ENCODE data around the gene MAGEB2.
"Not testable (repeated sequence)": the region's sequence is repeated elsewhere in the genome, so short reads cannot be mapped to it uniquely, and the experiment has no call there.

The MAGEB2 gene

GRCh38 chrX:30215357-30215843 is at the start of gene MAGEB2:
MAGEB2 (plus strand) TSS chrX:30215563; CDS start chrX:30218581, 3,018 bp downstream.
- no peak within 1 kb of the TSS for H3K27ac ChIP-seq
- no peak for TF ChIP-seq CTCF (conservative IDR thresholded peaks at IDR 0.05)

- no peak for TF ChIP-seq CTCF (conservative IDR thresholded peaks at IDR 0.05)
- no peak overlapping the region for H3K27ac ChIP-seq
Observed at GRCh38 chrX:30170900-30171299, 44.5 kb upstream of the MAGEB2 start.

- TF ChIP-seq CTCF (conservative IDR thresholded peaks at IDR 0.05), result no peak
- H3K27ac ChIP-seq, result no peak overlapping the region
Observed at GRCh38 chrX:30181353-30181752, 34.0 kb upstream of the MAGEB2 start.

GRCh38 chrX:30183554-30183953 is 31.8 kb upstream of the MAGEB2 start:
- TF ChIP-seq CTCF (conservative IDR thresholded peaks at IDR 0.05), result no peak
- H3K27ac ChIP-seq, result no peak overlapping the region

GRCh38 chrX:30190426-30190825 is 24.9 kb upstream of the MAGEB2 start:
- TF ChIP-seq CTCF (conservative IDR thresholded peaks at IDR 0.05), result no peak
- no peak overlapping the region for H3K27ac ChIP-seq

GRCh38 chrX:30193910-30194309 is 21.5 kb upstream of the MAGEB2 start:
- H3K27ac ChIP-seq, result not testable (repeated sequence)

- peak; percentile 64 for TF ChIP-seq CTCF (conservative IDR thresholded peaks at IDR 0.05)
Observed at GRCh38 chrX:30196322-30196721, 19.0 kb upstream of the MAGEB2 start.

GRCh38 chrX:30212172-30212571 is 3.2 kb upstream of the MAGEB2 start:
- no peak overlapping the region for H3K27ac ChIP-seq
- no peak for TF ChIP-seq CTCF (conservative IDR thresholded peaks at IDR 0.05)

More at GRCh38 chrX:30196322-30196721, 19.0 kb upstream of the MAGEB2 start:
- no peak overlapping the region for H3K27ac ChIP-seq

Data from VCaP (cell line).